Gastroesophageal sphincter (tissue), 3 donors: ENCODE data around the gene PLXNB1.

Experiments
- EP300 ChIP-seq: sonication (generic); formaldehyde crosslinking; IDR thresholded peaks from one replicate; pipeline ENCODE4 v1.6.1; 2017; ENCODE audit warnings: antibody characterized with exemption, mild to moderate bottlenecking
- TF ChIP-seq, protein P1 (sequence below), 4 experiments: fragments of 200-600 bp in 2 of 4; fragments of 450-650 bp in 2 of 4; sonication (generic) in 1 of 4; IDR thresholded peaks; one replicate each; pipeline ENCODE4 v1.5.1; 2017 to 2019; ENCODE audit warnings: antibody characterized with exemption in 4 of 4, mild to moderate bottlenecking in 2 of 4, moderate library complexity in 2 of 4

DNA sequence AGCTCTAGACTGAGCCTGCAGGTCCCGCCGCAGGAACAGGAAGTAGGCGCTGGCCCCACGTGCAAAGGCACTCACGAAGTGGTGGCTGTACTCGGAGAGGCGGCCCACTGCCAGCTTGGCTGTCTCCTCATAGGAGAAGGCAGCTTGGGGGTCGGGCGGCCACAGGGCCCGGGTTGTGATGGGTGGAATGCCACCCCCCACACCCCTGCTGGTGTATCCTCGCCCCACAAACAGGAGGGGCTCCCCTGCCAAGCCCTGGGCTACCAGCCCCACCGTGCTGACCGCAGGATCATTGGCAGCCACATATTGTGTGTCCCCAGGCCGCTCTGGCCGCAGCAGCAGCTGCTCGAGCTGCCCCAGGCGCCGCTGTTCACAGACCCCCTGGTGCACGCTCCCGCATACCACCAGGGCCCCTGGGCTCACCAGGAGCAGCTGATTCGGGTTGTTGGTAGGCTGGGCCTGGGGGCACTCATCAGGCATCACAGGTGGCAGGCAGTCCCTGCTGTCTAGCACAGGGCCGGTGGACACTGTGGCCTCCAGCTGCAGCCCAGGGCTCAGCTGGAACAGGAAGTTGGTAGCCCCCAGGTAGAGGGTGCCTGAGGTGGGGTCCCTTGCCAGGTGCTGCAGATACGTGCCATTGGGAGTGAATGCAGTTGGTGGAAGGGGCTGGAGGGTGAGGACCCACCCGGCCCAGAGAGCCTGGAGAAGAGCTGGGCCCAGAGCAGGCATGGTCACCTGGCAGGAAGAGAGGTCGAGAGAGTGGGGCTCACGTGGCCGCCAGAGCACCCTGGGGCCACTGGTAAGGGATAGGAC is 5.8 kb downstream of the PLXNB1 start:
- TF ChIP-seq EP300, result no peak
- TF ChIP-seq, protein P1, sequence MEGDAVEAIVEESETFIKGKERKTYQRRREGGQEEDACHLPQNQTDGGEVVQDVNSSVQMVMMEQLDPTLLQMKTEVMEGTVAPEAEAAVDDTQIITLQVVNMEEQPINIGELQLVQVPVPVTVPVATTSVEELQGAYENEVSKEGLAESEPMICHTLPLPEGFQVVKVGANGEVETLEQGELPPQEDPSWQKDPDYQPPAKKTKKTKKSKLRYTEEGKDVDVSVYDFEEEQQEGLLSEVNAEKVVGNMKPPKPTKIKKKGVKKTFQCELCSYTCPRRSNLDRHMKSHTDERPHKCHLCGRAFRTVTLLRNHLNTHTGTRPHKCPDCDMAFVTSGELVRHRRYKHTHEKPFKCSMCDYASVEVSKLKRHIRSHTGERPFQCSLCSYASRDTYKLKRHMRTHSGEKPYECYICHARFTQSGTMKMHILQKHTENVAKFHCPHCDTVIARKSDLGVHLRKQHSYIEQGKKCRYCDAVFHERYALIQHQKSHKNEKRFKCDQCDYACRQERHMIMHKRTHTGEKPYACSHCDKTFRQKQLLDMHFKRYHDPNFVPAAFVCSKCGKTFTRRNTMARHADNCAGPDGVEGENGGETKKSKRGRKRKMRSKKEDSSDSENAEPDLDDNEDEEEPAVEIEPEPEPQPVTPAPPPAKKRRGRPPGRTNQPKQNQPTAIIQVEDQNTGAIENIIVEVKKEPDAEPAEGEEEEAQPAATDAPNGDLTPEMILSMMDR (IDR thresholded peaks at IDR 0.05), result no peak
